ENCODE measurements around the gene PLCB4.

- TF ChIP-seq CTCF (conservative IDR thresholded peaks at IDR 0.05 in 1 of 2, IDR thresholded peaks at IDR 0.05 in 1 of 2; ENCODE audit: extremely low read depth in 1 of 2, insufficient read depth in 1 of 2, low read depth in 1 of 2, low read length in 2 of 2) (no peak), EZH2 (IDR thresholded peaks at IDR 0.05; ENCODE audit: borderline replicate concordance, low read length) (no peak)
These were observed 154.4 kb downstream of the PLCB4 start for GRCh38 chr20:9223296-9223695.
